ENCODE results near the gene PLCB1. TPM values are rescaled to one million over a fixed set of nuclear protein-coding genes. Genes with fewer than 3 reads are reported as not detected.

Gene PLCB1
- total and polyA plus RNA-seq, 2 experiments from 2014 or later: 14.9 to 20.7 TPM

DNA sequence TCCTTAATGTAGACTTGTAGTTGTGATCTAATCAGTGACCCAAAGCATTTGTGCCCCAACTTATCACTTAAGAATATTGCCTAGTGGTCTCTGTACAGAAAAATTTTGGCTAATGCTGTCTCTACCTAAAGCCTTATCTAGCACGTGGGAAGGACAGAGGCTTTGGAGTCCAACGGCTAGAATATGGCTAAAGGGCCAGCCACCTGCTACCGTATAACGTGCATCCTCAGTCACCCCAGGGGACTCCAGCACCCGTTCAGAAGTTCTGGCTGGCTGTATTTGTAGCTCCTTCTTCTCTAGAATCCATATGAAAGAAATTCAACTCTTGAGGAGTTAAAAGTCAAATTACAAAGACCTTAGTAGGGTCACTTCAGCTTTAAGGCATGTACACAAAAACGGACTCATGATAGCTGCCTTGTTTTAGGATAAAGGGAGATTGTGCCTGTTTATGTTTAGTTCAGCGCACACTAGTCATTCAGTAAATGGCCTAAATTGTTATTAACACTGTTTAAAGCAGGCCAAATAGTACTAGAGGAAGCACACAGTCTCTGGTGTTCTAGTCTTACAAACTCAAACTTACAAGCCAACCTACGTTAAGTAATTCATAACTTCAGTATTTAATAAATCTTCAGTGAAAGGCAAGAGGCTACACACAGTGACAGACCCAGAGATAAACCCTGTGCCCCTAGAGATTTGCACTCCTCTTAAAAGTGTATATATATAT lies 529.3 kb downstream of the PLCB1 start:
- Histone ChIP-seq H3K27ac (ENCODE audit: low read depth) (no peak overlapping the region), H3K27me3 (ENCODE audit: insufficient read depth) (no peaks in the 10 kb centered on the region), H3K36me3 (ENCODE audit: insufficient read depth) (no peaks in the 10 kb centered on the region), H3K4me2 (no peak overlapping the region), H3K4me3 (no peak overlapping the region), H4K20me1 (replicated peaks; ENCODE audit: insufficient read depth) (no peaks in the 10 kb centered on the region), H3K79me2 (replicated peaks; ENCODE audit: insufficient read depth) (no peaks in the 10 kb centered on the region), H3K4me1 (ENCODE audit: insufficient read depth) (no peaks in the 10 kb centered on the region), H3F3A (replicated peaks; ENCODE audit: low read depth) (no peaks in the 10 kb centered on the region), H2AFZ (no peak overlapping the region), H3K9me2 (ENCODE audit: insufficient read depth) (no peaks in the 10 kb centered on the region)
- no peak for TF ChIP-seq ZNF331 (CRISPR knock-in tag; IDR thresholded peaks at IDR 0.05; ENCODE audit: low read depth)
- TF ChIP-seq POLR2AphosphoS5 (IDR thresholded peaks at IDR 0.05; ENCODE audit: low read depth): no peak
- no peak for TF ChIP-seq CREB1 (CRISPR knock-in tag; IDR thresholded peaks at IDR 0.05; ENCODE audit: low read depth)
- no peak for TF ChIP-seq EZH2 (IDR thresholded peaks at IDR 0.05; ENCODE audit: low read depth, unreplicated experiment)
- Mint-ChIP-seq H3K9me3 (no peaks in the 10 kb centered on the region), H3K27me3 (ENCODE audit: insufficient read depth, low read depth, poor library complexity) (no peaks in the 10 kb centered on the region), H3K27ac (no peak overlapping the region), H3K4me1 (no peaks in the 10 kb centered on the region), H3K36me3 (ENCODE audit: low read depth) (no peaks in the 10 kb centered on the region), H3K4me3 (no peak overlapping the region)
- DNase-seq (ENCODE audit: low spot score) (no peak), ATAC-seq (no peak)

DNA sequence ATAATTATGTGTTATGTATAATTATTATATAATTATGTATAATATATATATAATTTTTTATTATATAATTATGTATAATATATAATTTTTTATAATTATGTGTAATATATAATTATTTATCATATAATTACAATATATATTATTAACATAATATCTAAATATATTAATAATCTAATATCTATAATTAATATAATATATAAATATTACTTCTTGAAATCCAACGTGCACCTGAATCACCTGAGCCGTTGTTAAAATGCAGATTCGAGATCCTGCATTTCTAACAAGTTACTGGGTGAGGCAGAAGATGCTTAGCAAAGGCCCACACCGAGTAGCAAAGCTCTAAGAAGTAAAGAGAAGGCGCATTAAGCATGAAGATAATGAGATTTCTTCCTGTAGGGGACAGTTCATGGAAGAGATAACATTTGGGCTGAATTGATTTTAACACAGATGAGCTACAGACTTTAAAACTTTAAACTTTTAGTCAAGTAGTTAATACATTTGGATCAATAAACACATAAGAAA lies 530.4 kb downstream of the PLCB1 start:
- H3K9me3 Mint-ChIP-seq: no peaks in the 10 kb centered on the region
- H3K9me2 ChIP-seq (ENCODE audit: insufficient read depth): no peaks in the 10 kb centered on the region
- H3K4me3 Mint-ChIP-seq: no peak overlapping the region
- H3K27me3 Mint-ChIP-seq (ENCODE audit: insufficient read depth, low read depth, poor library complexity): no peaks in the 10 kb centered on the region
- H4K20me1 ChIP-seq (replicated peaks; ENCODE audit: insufficient read depth): no peaks in the 10 kb centered on the region
- no peak overlapping the region for H3K27ac Mint-ChIP-seq
- H3K27ac ChIP-seq (ENCODE audit: low read depth): no peak overlapping the region
- ATAC-seq: no peak
- H3K4me1 ChIP-seq (ENCODE audit: insufficient read depth): no peaks in the 10 kb centered on the region
- no peaks in the 10 kb centered on the region for H3K79me2 ChIP-seq (replicated peaks; ENCODE audit: insufficient read depth)
- H3K4me3 ChIP-seq: no peak overlapping the region
- no peaks in the 10 kb centered on the region for H3K4me1 Mint-ChIP-seq
- H3K27me3 ChIP-seq (ENCODE audit: insufficient read depth): no peaks in the 10 kb centered on the region
- H3K36me3 Mint-ChIP-seq (ENCODE audit: low read depth): no peaks in the 10 kb centered on the region
- H3K36me3 ChIP-seq (ENCODE audit: insufficient read depth): no peaks in the 10 kb centered on the region
- no peaks in the 10 kb centered on the region for H3F3A ChIP-seq (replicated peaks; ENCODE audit: low read depth)
- H3K4me2 ChIP-seq: no peak overlapping the region
- no peak overlapping the region for H2AFZ ChIP-seq
- no peak for DNase-seq (ENCODE audit: low spot score)
- TF ChIP-seq, protein P1, sequence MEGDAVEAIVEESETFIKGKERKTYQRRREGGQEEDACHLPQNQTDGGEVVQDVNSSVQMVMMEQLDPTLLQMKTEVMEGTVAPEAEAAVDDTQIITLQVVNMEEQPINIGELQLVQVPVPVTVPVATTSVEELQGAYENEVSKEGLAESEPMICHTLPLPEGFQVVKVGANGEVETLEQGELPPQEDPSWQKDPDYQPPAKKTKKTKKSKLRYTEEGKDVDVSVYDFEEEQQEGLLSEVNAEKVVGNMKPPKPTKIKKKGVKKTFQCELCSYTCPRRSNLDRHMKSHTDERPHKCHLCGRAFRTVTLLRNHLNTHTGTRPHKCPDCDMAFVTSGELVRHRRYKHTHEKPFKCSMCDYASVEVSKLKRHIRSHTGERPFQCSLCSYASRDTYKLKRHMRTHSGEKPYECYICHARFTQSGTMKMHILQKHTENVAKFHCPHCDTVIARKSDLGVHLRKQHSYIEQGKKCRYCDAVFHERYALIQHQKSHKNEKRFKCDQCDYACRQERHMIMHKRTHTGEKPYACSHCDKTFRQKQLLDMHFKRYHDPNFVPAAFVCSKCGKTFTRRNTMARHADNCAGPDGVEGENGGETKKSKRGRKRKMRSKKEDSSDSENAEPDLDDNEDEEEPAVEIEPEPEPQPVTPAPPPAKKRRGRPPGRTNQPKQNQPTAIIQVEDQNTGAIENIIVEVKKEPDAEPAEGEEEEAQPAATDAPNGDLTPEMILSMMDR (conservative IDR thresholded peaks at IDR 0.05; ENCODE audit: low read depth in 2 of 2): no peak
- no peak for TF ChIP-seq JUNB (IDR thresholded peaks at IDR 0.05; ENCODE audit: unreplicated experiment)
- TF ChIP-seq POLR2AphosphoS5 (IDR thresholded peaks at IDR 0.05; ENCODE audit: low read depth): no peak
- TF ChIP-seq ZNF331 (CRISPR knock-in tag; IDR thresholded peaks at IDR 0.05; ENCODE audit: low read depth): no peak
- TF ChIP-seq CREB1 (CRISPR knock-in tag; IDR thresholded peaks at IDR 0.05; ENCODE audit: low read depth): no peak
- TF ChIP-seq, protein P2, sequence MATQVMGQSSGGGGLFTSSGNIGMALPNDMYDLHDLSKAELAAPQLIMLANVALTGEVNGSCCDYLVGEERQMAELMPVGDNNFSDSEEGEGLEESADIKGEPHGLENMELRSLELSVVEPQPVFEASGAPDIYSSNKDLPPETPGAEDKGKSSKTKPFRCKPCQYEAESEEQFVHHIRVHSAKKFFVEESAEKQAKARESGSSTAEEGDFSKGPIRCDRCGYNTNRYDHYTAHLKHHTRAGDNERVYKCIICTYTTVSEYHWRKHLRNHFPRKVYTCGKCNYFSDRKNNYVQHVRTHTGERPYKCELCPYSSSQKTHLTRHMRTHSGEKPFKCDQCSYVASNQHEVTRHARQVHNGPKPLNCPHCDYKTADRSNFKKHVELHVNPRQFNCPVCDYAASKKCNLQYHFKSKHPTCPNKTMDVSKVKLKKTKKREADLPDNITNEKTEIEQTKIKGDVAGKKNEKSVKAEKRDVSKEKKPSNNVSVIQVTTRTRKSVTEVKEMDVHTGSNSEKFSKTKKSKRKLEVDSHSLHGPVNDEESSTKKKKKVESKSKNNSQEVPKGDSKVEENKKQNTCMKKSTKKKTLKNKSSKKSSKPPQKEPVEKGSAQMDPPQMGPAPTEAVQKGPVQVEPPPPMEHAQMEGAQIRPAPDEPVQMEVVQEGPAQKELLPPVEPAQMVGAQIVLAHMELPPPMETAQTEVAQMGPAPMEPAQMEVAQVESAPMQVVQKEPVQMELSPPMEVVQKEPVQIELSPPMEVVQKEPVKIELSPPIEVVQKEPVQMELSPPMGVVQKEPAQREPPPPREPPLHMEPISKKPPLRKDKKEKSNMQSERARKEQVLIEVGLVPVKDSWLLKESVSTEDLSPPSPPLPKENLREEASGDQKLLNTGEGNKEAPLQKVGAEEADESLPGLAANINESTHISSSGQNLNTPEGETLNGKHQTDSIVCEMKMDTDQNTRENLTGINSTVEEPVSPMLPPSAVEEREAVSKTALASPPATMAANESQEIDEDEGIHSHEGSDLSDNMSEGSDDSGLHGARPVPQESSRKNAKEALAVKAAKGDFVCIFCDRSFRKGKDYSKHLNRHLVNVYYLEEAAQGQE (IDR thresholded peaks at IDR 0.05; ENCODE audit: unreplicated experiment): no peak
- no peak for TF ChIP-seq NANOG (IDR thresholded peaks at IDR 0.05; ENCODE audit: borderline replicate concordance)
- TF ChIP-seq STAT1 (IDR thresholded peaks at IDR 0.05; ENCODE audit: unreplicated experiment): no peak
